Dendritic cell treated with granulocyte-macrophage colony-stimulating factor and Interleukin-4, amounts not matched to agents 40 ng/mL and 50 ng/mL, for 4 days (primary cell): ENCODE data around the gene SPINT1.

Source experiments
- H3K27ac Mint-ChIP-seq: one replicate; pipeline ENCODE4 v1.8.0; 2022; ENCODE audit warnings: mild to moderate bottlenecking, mixed read lengths
- H3K27me3 Mint-ChIP-seq: one replicate; pipeline ENCODE4 v1.8.0; 2022; ENCODE audit warnings: mild to moderate bottlenecking, mixed read lengths
- H3K36me3 Mint-ChIP-seq: one replicate; pipeline ENCODE4 v1.8.0; 2022; ENCODE audit warnings: low read depth, mixed read lengths
- H3K4me1 Mint-ChIP-seq: one replicate; pipeline ENCODE4 v1.8.0; 2022; ENCODE audit warnings: low read depth, mixed read lengths
- H3K4me3 Mint-ChIP-seq: one replicate; pipeline ENCODE4 v1.8.0; 2022; ENCODE audit warnings: mild to moderate bottlenecking, moderate library complexity, mixed read lengths
- H3K9me3 Mint-ChIP-seq: one replicate; pipeline ENCODE4 v1.8.0; 2022; ENCODE audit warnings: mixed read lengths
- intact Hi-C: fragments of 100-400 bp; cut with micrococcal nuclease; formaldehyde crosslinking; loops from one replicate; pipeline ENCODE4 v1.15.0; 2022

SPINT1 gene

DNA sequence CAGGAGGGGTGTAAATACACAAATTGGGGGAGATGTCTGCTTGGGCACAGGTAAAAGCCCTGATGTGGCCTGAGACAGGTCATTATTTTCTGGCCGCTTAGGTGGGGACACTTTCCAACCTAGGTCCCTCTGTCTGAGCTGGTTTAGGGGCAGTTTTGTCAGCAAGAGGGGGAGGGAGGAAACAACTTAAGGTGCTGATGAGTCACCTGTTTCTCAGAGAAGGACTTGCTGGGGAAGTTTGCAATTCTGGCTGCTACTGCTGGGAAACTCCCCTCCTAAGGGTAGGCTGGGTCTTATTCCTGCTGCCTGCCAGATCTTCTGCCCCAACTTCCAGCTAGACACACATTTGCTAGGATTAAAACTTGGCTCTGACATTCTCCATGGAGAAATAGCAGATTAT is 34.9 kb downstream of the SPINT1 start:
- Mint-ChIP-seq H3K27me3 (peaks cover 16% of the 10 kb centered on the region), H3K27ac (no peak overlapping the region), H3K36me3 (no peaks in the 10 kb centered on the region), H3K4me1 (peaks cover 6% of the 10 kb centered on the region), H3K9me3 (no peaks in the 10 kb centered on the region), H3K4me3 (no peak overlapping the region)
- intact Hi-C loops, result no loop called here

DNA sequence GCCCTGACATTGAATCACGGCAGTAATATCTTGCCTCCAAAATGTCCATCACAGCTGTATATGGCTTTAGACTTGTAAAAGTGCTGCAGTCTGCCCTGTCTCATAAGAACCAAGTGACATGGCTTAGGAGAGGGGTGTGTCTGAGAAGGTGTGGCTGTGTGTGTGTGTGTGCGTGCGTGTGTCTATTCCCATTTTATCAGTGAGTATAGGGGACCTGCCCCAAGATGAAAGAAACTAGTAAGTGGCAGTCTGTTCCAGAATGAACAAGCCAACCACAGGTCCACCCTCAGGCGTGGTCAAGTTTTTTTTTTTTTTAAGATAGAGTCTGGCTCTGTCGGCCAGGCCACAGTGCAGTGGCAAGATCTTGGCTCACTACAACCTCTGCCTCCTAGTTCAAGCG is 35.8 kb downstream of the SPINT1 start:
- no peak overlapping the region for H3K4me3 Mint-ChIP-seq
- intact Hi-C loops, result no loop called here
- no peaks in the 10 kb centered on the region for H3K36me3 Mint-ChIP-seq
- peaks cover 11% of the 10 kb centered on the region for H3K27me3 Mint-ChIP-seq
- H3K4me1 Mint-ChIP-seq, result no peaks in the 10 kb centered on the region
- no peaks in the 10 kb centered on the region for H3K9me3 Mint-ChIP-seq
- no peak overlapping the region for H3K27ac Mint-ChIP-seq

DNA sequence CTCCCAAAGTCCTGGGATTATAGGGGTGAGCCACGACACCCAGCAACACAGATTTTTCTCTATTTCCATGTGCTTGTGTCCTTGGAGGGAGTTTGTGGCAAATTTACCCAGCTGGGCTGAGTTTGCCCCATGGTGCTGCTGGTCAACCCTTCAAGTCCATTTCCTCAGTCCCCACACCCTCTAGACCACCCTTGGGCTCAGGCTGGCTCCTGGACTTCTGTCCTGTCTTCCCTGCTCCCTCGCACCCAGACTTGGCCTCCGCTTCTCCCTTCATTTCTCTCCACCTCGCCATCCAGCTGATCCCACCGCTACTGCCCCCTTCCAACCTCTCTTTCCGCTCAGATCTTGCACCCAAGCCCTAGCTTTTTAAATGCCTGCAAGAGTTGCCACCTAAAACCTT is 37.5 kb downstream of the SPINT1 start:
- Mint-ChIP-seq H3K36me3 (no peaks in the 10 kb centered on the region), H3K9me3 (no peaks in the 10 kb centered on the region), H3K4me3 (no peak overlapping the region), H3K27me3 (peaks cover 5% of the 10 kb centered on the region), H3K27ac (no peak overlapping the region), H3K4me1 (no peaks in the 10 kb centered on the region)
- intact Hi-C loops, result no loop called here

DNA sequence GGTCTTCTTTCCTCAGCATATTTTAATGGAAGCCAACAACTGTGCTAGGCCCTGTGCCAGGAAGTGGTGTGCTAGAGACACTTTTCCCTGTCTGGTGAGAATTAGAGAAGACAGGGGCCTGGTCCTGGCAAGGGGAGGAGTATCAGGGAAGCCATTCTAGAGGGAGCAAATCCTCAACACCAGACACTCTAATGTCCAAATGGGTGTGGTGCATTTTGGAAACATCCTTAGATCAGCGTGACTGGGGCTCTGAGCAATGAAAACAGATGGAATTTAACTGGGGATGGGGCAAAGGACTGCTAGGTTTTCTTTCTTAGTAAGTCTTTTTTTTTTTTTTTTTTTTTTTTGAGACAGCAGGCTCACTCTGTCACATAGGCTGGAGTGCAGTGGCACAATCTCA is 42.7 kb downstream of the SPINT1 start:
- no peaks in the 10 kb centered on the region for H3K36me3 Mint-ChIP-seq
- no peak overlapping the region for H3K4me3 Mint-ChIP-seq
- no peaks in the 10 kb centered on the region for H3K27me3 Mint-ChIP-seq
- no peaks in the 10 kb centered on the region for H3K9me3 Mint-ChIP-seq
- peaks cover under 1% of the 10 kb centered on the region for H3K4me1 Mint-ChIP-seq
- intact Hi-C loops, result no loop called here
- no peak overlapping the region for H3K27ac Mint-ChIP-seq

DNA sequence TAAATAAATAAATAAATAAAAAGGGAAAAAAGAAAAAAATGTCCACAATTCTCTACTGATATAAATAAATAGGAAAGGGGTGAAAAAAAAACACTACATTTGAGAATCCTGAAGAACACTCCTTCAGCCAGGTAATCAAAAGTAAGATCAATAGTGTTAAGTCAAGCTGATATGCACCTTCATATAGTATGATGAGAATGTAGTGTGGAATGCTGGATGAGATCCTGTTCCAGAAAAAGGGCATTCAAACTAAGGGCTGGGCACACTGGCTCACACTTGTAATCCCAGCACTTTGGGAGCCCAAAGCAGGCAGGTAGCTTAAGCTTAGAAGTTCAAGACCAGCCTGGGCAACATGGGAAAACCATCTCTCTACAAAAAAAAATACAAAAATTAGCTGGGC is 45.3 kb downstream of the SPINT1 start:
- intact Hi-C loops, result no loop called here
- Mint-ChIP-seq H3K9me3 (no peaks in the 10 kb centered on the region), H3K4me1 (peaks cover 18% of the 10 kb centered on the region), H3K4me3 (no peak overlapping the region), H3K27ac (no peak overlapping the region), H3K36me3 (peaks cover 1% of the 10 kb centered on the region), H3K27me3 (peaks cover 7% of the 10 kb centered on the region)

DNA sequence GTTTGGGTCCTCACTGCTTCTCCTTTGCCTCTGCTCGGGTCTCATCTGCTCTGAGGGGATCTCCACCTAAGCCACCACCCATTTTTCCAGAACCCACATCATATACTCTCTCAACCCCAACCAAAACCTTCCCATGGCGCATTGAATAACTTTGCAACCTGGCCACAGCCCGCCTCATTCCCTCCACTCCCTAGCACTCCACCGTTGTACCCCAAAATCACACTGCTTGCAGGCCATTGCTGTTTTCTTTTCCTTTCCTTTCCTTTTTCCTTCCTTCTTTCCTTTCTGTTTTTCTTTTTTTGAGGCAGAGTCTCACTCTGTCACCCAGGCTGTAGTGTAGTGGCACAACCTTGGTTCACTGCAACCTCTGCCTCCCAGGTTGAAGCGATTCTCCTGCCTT is 47.3 kb downstream of the SPINT1 start:
- H3K4me1 Mint-ChIP-seq, result peaks cover 34% of the 10 kb centered on the region
- no peak overlapping the region for H3K4me3 Mint-ChIP-seq
- peaks cover 18% of the 10 kb centered on the region for H3K36me3 Mint-ChIP-seq
- H3K9me3 Mint-ChIP-seq, result no peaks in the 10 kb centered on the region
- H3K27ac Mint-ChIP-seq, result no peak overlapping the region
- intact Hi-C loops, result loop anchor here (5.0 kb wide), 4 partner anchors 144 to 374 kb away; no protein-coding TSS in a partner anchor
- peaks cover 7% of the 10 kb centered on the region for H3K27me3 Mint-ChIP-seq

DNA sequence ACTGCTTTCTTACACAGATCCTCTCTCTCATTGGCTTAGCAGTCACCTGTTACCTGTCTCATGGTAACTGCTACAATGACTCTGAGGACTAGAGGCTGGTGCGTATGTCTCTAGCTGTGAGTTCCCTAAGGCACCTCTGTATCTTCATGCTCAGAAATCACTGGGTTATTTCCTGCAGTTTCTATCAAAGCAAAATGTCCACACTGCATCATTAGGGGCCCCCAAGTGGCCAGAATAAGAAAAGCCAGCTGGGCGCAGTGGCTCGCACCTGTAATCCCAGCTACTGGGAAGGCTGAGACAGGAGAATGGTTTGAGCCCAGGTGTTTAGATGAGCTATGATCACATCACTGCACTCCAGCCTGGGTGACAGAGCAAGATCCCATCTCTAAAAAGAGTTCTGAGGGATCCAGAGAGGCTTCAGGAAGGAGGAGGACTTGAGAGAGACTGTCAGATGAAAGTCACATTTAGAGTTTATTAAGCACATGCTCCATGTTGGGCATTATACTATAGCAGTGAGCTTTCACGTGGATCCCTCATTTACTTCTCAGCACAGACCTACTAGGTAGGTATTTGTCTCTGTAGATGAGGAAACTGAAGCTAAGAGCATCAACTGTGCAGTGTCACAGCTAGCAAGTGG is 48.1 kb downstream of the SPINT1 start:
- Mint-ChIP-seq H3K9me3 (no peaks in the 10 kb centered on the region), H3K4me3 (no peak overlapping the region), H3K4me1 (peaks cover 39% of the 10 kb centered on the region), H3K27ac (no peak overlapping the region), H3K36me3 (peaks cover 26% of the 10 kb centered on the region), H3K27me3 (peaks cover 7% of the 10 kb centered on the region)
- intact Hi-C loops, result loop anchor here (5.0 kb wide), 4 partner anchors 145 to 375 kb away; no protein-coding TSS in a partner anchor

DNA sequence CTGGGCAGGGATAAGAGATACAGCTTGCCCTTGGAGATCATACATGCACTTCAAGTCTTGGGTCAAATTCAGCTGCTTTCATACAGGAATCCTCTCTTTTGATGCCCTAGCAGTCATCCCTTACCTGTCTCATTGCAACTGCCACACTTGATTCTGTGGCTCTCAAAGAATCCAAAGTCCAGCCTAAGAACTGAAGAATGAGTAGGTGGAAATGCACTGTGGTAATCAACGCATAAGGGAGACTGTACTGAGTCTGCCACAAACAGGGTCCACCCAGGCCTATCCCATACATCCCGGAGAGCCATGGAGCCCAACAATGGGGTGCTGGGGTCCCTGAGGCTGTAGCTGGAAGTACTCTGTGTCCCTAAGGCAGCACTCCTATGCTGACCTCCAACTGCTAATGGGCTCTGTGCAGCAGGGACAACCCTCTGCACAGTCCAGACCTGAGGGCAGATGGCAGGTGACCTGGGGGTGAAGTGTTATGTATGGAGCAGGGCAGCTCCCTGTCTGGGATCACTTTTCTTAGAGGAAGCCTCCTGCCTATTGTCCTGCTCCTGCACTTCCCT is 48.7 kb downstream of the SPINT1 start:
- Mint-ChIP-seq H3K27me3 (peaks cover 7% of the 10 kb centered on the region), H3K36me3 (peaks cover 32% of the 10 kb centered on the region), H3K9me3 (no peaks in the 10 kb centered on the region), H3K27ac (no peak overlapping the region), H3K4me1 (peaks cover 39% of the 10 kb centered on the region), H3K4me3 (no peak overlapping the region)
- intact Hi-C loops, result loop anchor here (5.0 kb wide), 4 partner anchors 145 to 375 kb away; no protein-coding TSS in a partner anchor

DNA sequence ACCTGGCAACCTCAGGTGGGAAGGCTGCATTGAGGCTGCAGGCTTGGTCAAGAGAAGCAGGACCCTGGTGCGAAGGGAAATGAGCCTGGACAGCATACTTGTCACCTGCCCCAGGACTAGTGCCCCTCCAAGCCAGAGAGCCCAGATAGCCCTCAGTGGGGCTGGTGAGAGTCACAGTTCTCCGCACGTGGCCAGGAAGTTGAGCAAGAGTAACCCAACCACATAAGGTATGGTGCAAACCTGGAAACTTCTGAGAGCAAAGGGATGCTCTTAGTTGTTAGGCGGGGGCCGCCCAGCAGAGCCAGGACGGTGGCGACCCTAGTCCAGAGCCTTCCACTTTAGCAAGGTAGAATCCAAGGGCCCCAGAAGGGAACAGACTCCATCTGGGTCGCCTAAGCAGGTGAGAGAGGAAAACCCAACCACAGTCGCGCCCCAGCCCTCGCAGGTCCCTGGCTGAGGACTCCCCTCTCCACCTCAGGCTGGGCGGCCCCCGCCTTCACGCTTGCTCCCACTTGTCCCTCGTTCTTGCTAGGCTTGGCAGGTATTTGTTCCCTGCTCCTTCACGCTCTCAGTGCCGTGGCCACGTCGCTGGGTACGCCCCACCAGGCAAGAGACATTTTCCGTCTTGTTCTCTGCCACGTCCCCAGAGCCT is 49.3 kb downstream of the SPINT1 start:
- intact Hi-C loops, result loop anchor here (5.0 kb wide), 4 partner anchors 146 to 376 kb away; no protein-coding TSS in a partner anchor
- H3K9me3 Mint-ChIP-seq, result no peaks in the 10 kb centered on the region
- H3K4me1 Mint-ChIP-seq, result peaks cover 39% of the 10 kb centered on the region
- peak overlapping the region; percentile 100 for H3K27ac Mint-ChIP-seq
- no peak overlapping the region for H3K4me3 Mint-ChIP-seq
- peaks cover 7% of the 10 kb centered on the region for H3K27me3 Mint-ChIP-seq
- H3K36me3 Mint-ChIP-seq, result peaks cover 38% of the 10 kb centered on the region

DNA sequence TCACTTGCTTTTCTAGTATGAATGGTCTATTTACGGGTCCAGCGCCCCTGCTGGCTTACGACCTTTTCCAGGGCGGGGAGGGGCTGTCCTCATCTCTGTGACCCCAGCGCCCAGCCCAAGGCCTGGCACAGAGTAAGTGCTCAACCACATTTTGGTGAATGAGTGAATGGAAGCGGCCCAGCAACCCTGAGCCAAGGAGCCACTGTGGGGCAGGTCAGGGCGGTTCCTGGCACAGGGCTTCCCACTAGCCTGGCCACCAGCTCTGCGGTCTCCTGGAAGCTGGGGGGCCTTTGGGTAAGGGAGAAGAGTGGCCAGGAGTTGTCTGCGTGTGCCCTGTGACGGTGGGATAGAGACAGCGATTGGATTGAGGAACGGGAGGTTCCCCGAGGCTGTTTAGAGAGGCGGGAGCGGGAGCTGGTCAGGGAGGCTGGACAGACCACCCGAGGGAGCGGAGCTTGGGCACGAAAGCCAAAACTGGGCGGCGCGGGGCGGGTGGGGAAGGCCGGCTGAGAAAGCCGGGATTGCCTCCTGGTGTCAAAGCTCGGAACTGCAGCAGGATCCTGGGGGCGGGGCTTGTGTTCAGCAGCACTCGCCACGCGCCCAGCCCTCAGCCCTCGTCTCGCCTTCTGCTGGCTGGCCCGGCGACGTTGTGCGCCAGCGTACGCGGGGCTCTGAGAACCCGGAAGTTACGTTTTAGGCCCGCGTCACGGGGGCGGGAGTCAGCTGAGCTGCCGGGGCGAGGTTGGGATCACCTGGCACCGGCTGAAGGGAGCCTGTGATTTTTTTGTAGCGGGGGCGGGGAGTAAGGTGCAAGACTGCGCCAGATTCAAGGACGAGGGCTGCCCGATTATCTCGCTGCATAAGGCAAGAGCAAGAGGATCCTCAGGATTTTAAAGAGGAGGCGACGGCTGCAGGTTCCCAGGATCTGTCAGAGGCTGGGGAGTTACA is 50.2 kb downstream of the SPINT1 start, which contains the start of gene VPS18:
Gene VPS18, plus strand, starts transcription at position 718 of the 948 bp plus-strand sequence. CDS start 319 bp downstream, outside the sequence.
- H3K27ac Mint-ChIP-seq, result peak within 1 kb of the TSS; percentile 100
- intact Hi-C loops, result loop anchor here (1.0 to 5.0 kb wide), 5 partner anchors 37 to 377 kb away; no protein-coding TSS in a partner anchor
- H3K27me3 Mint-ChIP-seq, result peaks cover 7% of the 10 kb centered on the region
- H3K4me1 Mint-ChIP-seq, result peaks cover 43% of the 10 kb centered on the region
- no peaks in the 10 kb centered on the region for H3K9me3 Mint-ChIP-seq
- peaks cover 47% of the 10 kb centered on the region for H3K36me3 Mint-ChIP-seq
- peak within 1 kb of the TSS; percentile 100 for H3K4me3 Mint-ChIP-seq

DNA sequence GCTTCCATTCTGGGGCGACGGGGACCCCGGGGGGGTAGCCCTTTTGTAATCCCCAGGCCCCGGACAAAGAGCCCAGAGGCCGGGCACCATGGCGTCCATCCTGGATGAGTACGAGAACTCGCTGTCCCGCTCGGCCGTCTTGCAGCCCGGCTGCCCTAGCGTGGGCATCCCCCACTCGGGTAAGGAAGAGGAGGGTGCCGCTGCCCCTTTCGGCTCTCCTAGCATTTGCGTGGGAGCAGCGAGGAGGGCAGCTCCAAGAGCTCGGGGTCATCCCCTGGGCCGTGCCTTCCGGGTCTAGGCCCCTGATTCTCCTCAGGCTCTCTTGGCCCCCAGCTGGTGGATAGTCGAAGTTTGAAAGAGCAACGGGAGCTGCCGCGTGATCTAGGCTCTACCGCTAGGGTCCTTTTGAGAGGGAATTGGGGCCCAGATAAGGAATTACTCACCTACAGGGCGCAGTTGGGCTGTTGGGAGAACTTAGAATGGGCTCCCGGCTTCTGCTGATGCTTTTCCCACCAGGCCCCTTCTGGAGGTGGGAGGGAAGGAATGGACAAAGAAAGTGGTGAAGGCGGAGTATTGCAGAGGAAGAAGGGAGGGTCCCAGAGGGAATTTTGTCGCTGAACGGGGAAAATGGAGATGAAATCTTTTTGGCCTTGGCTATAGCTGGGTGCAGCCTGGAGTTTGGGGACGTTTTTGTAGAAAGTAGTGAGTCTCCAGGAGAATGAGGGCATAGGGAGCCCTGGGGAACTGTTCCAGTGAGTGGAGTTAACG is 51.0 kb downstream of the SPINT1 start:
- peak overlapping the region; percentile 100 for H3K27ac Mint-ChIP-seq
- H3K4me3 Mint-ChIP-seq, result peak overlapping the region; percentile 100
- no peaks in the 10 kb centered on the region for H3K9me3 Mint-ChIP-seq
- peaks cover 56% of the 10 kb centered on the region for H3K36me3 Mint-ChIP-seq
- peaks cover 52% of the 10 kb centered on the region for H3K4me1 Mint-ChIP-seq
- intact Hi-C loops, result loop anchor here (1.0 to 5.0 kb wide), 5 partner anchors 38 to 378 kb away; no protein-coding TSS in a partner anchor
- H3K27me3 Mint-ChIP-seq, result peaks cover 7% of the 10 kb centered on the region

DNA sequence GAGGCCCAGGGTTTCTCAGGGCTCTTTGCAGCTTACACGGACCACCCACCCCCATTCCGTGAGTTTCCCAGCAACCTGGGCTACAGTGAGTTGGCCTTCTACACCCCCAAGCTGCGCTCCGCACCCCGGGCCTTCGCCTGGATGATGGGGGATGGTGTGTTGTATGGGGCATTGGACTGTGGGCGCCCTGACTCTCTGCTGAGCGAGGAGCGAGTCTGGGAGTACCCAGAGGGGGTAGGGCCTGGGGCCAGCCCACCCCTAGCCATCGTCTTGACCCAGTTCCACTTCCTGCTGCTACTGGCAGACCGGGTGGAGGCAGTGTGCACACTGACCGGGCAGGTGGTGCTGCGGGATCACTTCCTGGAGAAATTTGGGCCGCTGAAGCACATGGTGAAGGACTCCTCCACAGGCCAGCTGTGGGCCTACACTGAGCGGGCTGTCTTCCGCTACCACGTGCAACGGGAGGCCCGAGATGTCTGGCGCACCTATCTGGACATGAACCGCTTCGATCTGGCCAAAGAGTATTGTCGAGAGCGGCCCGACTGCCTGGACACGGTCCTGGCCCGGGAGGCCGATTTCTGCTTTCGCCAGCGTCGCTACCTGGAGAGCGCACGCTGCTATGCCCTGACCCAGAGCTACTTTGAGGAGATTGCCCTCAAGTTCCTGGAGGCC is 55.8 kb downstream of the SPINT1 start:
- Mint-ChIP-seq H3K27ac (no peak overlapping the region), H3K9me3 (no peaks in the 10 kb centered on the region), H3K4me3 (no peak overlapping the region), H3K27me3 (no peaks in the 10 kb centered on the region), H3K36me3 (peaks cover 97% of the 10 kb centered on the region), H3K4me1 (peaks cover 76% of the 10 kb centered on the region)
- intact Hi-C loops, result no loop called here
